Ureter (tissue), 1 donor: Measurements from ENCODE around the gene SLC7A8. TPM values are rescaled to one million over a fixed set of nuclear protein-coding genes. Genes with fewer than 3 reads are reported as not detected.

ENCODE experiments used
- DNase-seq: peaks from one replicate; pipeline ENCODE4 v3.0.0-alpha.2; 2020; ENCODE audit warnings: low spot score
- total RNA-seq: library from RNA; stranded (reverse); gene quantifications from one replicate; pipeline ENCODE4 v1.2.4, GENCODE V29; 2023
- donor health status: DM: yes; HTN: yes; CAD: no.

SLC7A8 gene
- total RNA-seq, 1 donor from 2014 or later = 58.5 TPM

DNA sequence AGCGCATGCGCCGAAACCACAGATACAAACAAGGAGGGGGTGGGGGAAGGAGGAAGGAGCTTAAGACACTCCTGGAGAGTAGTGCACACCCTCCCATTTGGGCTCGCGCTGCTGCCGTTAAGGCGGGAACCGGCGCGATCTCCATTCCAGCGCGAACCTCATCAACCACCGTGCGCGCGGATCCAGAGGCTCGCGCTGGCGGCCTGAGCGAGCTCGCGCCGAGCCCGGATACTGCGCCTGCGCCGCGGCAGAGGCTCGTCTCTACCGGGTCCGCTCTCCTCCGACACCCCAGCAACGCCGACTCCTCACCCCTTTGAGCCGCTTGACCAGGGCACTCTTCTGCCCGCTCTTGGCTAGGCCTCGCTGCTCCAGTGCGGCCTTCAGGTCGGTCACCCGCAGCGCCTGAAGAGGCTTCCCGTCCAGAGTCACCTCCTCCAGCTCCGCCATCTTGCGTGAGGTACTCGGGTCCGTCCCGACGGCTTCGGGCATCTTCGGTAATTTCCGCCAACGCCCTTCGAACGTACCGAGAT, 88.7 kb downstream of the SLC7A8 start, which contains the start of gene ACIN1:
Gene ACIN1 (minus strand): TSS at position 471 of the 530 bp plus-strand sequence. CDS start 24 bp downstream, at position 447.
- peak; percentile 78 for DNase-seq

DNA sequence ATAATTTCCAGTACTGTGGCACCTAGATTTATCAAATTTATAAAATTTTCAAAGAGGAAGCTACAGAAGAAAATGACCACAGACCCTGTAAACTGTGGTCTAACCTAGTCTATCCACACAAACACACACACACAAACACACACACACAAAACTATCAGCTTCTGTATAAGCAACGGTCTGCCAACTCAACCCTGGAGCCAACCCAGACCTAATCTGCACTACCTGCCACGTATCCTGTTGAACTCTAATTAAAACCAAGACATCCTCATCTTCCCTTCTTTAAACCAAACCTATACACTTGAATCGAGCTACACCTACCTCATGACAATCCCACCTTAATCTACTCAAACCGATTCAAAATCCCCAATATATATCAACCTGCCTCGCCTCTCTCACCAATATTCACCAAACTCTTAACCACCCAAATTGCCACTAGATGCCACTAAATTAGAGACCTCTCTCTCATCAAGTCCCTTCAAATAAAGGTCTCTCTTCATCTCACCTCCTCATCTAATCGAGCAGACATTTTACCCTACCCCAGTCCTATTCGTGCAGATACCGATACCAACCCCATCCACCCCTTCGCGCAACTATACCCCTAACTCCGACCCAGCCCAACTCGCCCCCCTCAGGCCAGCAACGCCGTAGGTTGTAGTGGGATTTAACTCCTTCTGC, 89.3 kb downstream of the SLC7A8 start:
- no peak for DNase-seq

DNA sequence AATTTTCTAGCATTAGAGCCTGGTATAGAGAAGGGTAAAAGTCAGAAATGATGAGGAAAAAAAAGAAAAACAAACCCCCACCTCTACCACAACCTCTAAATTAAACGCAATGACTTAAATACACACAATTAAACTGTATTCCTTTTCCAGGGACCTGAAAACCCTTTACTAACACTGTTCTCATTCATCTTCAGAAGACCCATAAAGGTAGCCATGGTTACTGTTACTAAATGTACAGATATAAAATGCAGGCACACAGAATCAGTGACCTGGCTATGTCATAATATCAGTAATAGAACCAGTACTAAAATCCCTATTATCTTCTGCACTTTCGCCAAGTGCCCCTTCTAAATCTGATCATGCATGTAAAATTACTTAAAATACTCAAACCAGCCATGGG, 89.9 kb downstream of the SLC7A8 start:
- DNase-seq = no peak

DNA sequence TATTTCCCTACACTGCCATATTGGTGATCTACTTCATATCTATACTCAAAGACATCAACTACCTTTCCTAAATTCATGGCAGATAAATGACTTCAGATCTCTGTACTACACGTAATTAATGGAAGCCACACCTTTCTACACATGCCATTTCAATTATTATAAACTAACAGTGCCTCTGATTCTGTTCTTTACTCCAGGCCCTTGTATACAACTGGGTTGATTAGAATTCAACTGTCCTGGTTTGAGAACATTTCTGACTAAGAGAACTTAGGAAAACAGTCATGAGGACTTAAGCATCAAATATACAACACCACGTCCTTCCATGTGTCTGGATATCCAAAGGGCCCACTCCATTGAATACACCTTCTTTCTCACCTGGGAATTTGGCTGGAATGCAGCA, 90.4 kb downstream of the SLC7A8 start:
- no peak for DNase-seq

DNA sequence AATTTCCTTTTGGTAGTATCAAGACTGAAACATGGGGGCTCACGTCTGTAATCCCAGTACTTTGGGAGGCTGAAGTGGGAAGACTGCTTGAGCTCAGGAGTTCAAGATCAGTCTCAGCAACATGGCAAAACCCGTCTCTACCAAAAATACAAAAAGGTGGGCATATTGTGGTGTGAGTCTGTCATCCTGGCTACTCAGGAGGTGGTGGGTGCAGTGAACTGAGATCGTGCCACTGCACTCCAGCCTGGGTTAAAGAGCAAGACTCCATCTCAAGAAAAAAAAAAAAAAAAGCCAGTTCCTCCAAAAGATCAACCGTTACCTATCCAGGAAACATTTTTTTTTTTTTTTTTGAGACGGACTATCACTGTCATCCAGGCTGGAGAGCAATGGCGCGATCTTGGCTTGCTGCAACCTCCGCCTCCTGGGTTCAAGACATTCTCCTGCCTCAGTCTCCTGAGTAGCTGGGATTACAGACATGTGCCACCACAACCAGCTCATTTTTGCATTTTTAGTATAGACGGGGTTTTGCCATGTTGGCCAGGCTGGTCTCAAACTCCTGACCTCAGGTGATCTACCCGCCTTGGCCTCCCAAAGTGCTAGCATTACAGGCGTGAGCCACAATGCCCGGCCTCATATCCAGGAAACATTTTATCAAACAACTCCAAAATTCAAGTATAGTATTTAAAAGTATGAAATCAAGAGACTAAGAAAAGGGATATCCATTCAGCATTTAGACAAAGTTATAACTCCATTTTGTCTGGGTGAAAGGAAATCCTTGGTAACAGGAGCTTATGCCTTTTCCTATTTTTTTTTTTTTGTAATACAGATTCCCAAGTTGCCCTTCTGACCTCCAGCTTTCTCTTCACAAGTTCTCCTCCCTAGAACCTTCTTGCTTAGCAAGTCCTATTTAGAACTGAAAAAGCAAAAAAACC, 91.9 kb downstream of the SLC7A8 start:
- DNase-seq = no peak

DNA sequence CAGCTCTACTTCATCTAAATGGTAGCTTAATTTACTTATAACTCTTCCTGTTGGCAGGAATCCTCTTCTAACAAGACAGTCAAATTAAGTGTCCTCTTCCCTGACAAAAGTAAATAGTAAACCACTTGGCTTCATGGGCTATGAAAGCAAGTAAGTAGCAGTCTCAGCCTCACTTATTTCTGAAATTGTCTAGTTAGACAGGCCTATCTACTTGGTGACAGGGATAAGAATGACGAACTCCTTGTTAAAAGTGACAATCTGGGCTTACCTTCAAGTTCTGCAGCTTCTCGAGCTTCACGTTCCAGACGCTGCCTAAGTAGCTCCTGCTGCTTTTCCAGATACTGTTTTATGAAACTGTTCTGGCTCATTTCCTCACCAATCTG, 93.2 kb downstream of the SLC7A8 start:
- DNase-seq = no peak

DNA sequence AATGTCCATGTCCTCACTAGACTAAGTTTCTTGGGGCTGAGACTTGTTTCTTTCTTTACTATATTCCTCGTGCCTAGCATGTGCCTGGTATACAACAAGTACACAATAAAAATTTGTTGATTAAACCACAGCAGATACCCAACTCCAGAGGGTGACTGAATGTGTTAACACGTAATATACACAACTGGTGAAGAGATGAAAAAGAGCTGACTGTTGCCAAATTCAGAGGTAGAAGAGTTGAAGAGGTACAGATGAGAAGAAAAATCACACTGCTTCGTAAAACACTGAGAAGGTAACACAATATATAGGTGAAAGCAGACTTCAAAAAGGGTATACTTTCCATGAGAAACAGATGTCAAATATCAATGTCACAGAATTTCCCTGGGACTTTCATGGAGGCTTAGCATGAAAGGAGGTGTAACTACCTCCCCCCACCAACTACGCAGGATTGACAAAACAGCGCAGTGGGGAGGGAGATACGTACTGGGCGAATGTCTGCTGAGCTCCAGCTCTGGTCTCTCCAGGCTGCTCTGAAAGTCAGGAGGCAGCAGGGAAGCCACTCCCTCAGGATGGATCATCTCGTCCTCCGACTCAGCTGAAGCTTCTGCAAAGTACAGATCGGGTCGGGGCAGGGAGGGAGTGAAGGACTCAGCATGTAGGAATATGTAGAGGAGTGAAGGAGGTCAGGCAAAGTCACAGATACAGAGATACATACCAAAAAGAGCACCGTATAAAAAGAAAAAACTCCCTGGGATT, 93.8 kb downstream of the SLC7A8 start:
- no peak for DNase-seq

DNA sequence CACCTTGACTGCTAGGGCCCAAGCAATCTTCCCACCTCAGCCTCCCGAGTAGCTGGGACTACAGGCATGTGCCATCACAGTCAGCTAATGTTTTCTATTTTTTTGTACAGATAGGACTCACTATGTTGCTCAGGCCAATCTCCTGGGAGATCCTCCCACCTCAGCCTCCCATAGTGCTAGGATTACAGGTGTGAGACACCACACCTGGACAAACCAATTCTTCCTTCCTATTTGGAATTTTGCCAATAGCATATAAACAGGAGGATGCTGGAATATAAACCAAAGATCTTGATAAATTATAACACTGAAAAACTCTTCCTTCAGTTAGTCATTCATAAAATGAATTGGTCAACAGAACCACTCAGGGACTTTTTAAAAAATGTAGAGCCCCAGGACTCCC, 96.9 kb downstream of the SLC7A8 start:
- no peak for DNase-seq

DNA sequence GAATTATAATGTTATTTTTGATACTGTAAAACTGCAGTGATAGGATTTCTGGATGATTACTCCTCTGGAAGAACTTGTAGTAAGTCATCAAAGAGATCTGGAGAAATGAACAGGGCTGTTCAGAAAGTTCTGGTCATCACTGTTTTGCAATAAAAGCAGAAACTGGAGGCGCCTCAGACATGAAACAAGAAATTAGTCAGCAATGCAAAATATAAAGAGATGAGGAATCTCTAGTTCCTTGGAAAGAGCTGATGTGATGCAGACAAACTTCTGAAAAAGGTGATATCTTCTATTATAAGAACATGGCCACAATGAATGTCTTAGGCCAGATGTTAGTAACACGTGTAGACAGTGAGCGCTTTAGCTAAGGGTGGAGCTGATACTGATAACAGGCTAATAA, 98.0 kb downstream of the SLC7A8 start:
- no peak for DNase-seq

DNA sequence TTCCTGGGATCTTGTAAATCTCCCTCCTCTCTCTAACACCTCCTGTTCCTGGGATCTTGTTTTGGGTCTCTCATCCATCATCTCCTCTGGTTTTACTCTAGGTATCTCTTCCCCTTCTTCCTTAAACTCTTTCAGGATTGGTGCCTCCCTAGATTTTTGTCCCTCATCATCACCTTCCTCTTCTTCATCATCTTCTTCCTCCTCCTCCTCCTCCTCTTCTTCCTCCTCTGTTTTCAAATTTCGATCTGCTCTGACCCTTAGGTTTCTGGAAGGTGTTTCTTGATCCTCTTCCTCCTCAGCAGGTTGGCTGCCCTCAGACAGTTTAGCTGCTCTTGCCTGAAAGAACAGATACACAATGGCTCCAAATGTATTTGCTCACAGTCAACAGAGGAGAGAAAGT, 103.0 kb downstream of the SLC7A8 start:
- no peak for DNase-seq

DNA sequence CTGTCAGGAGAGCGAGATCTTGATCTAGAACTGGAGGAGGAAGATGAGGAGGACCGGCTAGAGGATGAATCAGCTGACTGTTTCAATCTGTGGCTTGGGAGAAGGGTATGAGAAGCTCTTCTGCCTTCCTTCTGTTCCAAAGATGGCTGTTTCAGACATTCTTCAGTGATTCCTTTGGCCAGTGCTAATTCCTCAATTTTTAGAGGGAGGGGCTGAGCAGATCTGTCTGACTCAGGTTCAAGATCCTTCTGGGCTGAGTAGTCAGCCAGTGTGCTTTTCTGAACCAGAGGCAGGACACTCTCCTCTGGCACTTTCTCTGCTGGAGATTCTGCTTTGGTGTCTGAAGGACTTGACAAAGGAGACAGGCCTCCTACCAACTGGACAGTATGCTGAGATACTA, 103.7 kb downstream of the SLC7A8 start:
- no peak for DNase-seq

DNA sequence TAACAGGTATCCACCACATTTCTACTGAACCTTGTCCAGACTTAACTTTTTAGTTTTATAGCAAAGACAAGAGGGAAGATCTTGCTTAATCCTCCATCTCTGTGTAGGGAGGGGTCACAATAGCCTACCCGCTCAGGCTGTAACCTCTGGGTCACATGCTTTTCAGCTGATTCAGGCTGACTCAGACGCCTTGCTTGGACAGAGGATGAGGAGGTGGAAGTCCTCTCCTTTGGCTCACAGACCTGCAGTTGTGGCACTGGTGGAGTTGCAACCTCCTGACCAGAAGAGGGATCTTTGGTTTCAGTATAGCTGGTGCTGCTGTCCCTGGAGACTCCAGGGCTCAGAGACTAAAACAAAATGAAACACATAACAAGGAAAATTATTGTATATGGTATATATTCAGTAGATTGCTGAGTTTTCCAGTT, 104.8 kb downstream of the SLC7A8 start:
- DNase-seq = peak; percentile 67

DNA sequence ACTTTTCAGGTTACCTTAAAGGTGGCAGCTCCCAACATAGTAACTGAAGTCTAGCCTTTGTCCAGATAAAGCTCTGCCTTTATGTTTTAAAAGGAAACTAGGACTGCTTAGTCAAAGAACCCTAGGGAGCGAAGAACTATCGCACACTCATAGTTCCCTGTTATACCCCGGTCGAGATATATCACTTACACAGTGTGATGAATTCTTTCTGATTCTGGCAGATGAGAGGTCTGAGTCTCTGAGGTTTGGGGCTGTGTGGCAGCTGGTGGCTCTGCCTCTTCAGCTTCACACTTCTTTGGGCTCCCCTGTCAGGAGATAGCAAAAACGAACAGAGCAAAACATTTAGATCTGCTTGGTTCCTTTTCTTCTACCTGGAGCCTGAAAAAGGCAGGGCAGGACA, 105.5 kb downstream of the SLC7A8 start:
- no peak for DNase-seq

DNA sequence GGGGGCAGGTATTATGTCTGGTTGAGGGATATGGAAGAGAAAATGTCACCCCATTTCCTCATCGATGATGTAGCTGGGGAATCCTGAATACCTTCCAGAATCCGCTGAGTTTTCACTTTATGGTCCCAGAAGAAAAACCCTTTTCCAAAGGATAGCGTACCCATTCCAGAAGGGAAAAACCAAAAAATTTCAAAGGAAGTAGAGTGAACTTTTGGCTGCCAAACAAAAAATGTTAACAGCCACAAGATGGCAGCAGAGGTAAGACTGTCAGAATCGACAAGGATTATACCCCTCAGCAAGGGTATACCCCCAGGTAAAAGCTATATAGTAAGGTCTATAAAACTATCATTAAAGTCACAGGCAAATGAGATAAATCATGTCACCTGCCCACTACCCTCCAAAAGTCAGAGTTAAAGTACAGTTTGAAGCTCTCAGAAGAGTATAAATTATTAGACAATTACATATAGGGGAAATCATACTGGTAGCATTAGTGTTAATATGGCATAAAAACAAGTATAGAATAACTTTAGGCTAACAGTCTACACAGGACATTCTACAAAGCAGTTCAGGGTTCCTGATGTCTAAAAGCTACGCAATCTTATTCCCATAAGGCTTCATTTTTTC, 106.6 kb downstream of the SLC7A8 start:
- DNase-seq = no peak

Other genes with a start within 250 kb of the SLC7A8 start
- 29.2 TPM for gene HAUS4, start 226.6 kb downstream of the SLC7A8 start, total RNA-seq
- gene AJUBA, start 201.1 kb downstream of the SLC7A8 start, total RNA-seq = 39.9 TPM
- 10.8 TPM for gene C14orf93, start 173.5 kb downstream of the SLC7A8 start, total RNA-seq
- gene PSMB5, start 148.8 kb downstream of the SLC7A8 start, total RNA-seq = 67.6 TPM
- gene PSMB11, start 141.4 kb downstream of the SLC7A8 start, total RNA-seq = not detected
- 3.7 TPM for gene CDH24, start 126.1 kb downstream of the SLC7A8 start, total RNA-seq
- gene ACIN1, start 88.5 kb downstream of the SLC7A8 start, total RNA-seq = 229 TPM
- gene C14orf119, start 88.2 kb downstream of the SLC7A8 start, total RNA-seq = 40.2 TPM
- gene CIROP, start 78.7 kb downstream of the SLC7A8 start, total RNA-seq = not detected
- not detected for gene CEBPE, start 64.4 kb downstream of the SLC7A8 start, total RNA-seq
- not detected for gene RNF212B, start 54.3 kb upstream of the SLC7A8 start, total RNA-seq
- 32.7 TPM for gene HOMEZ, start 102.5 kb upstream of the SLC7A8 start, total RNA-seq
- 28.2 TPM for gene PPP1R3E, start 119.2 kb upstream of the SLC7A8 start, total RNA-seq
- gene BCL2L2, start 123.2 kb upstream of the SLC7A8 start, total RNA-seq = 51.1 TPM
- 178 TPM for gene PABPN1, start 137.8 kb upstream of the SLC7A8 start, total RNA-seq
- 35.3 TPM for gene SLC22A17, start 169.2 kb upstream of the SLC7A8 start, total RNA-seq
- 25.7 TPM for gene EFS, start 181.5 kb upstream of the SLC7A8 start, total RNA-seq
- not detected for gene IL25, start 189.1 kb upstream of the SLC7A8 start, total RNA-seq
- gene CMTM5, start 193.4 kb upstream of the SLC7A8 start, total RNA-seq = 1.1 TPM
- not detected for gene MYH6, start 224.6 kb upstream of the SLC7A8 start, total RNA-seq